IPS DF 4.7 (cell line): Measurements from ENCODE around the gene PDIA2.
"Not testable (repeated sequence)": the region's sequence is repeated elsewhere in the genome, so short reads cannot be mapped to it uniquely, and the experiment has no call there.

ENCODE experiments used
- DNase-seq: peaks from one replicate; pipeline ENCODE4 v3.0.0-alpha.2; 2013; ENCODE audit warnings: low spot score; ENCODE audit errors: extremely low read depth

Gene PDIA2

DNA sequence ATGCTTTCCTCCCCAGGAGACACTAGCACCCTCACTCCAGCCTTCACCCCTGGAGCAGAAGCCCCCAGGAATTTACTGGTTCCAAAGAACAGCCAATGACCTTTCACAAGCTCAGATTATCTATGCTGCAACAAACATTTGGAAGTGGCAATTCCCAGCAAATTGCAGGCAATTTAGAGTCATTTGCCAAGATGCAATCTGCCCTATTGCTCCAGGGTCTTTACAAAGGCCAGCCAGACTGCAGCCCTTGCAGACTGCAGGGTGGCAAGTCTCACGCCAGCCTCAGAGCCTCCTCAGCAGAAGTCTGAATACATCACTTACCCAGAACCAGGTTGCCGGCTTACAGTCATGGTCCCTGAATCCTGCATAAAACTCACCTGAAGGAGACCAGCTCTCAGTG lies 47.8 kb downstream of the PDIA2 start:
- DNase-seq, result no peak

- not testable (repeated sequence) for DNase-seq
These were observed 48.3 kb downstream of the PDIA2 start for GRCh38 chr16:331181-331814.

DNA sequence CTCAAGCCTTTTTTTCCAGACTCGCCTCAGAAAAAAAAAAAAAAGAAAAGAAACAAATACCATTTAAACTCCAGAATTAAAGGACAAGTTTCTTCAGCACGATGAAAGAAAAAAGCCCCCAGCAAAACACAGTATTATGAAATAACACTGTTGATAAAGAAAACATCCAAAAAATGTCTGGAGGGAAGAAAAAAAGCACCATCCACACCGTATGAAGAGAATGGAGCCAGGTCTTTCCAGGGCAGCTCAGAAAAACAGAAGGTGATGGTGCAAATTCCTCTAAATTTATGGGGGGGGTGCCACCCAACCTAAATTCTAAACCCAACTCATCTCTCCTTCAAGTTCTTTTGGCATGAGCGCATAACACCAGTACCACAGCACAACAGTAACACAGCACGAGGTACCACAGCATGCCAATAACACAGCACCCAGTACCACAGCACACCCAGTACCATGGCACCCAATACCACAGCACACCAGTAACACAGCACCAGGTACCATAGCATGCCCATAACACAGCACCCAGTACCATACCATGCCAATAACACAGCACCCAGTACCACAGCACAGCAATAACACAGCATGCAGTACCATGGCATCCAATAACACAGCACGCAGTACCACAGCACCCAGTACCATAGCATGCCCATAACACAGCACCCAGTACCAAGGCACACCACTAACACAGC lies 50.6 kb downstream of the PDIA2 start:
- no peak for DNase-seq

DNA sequence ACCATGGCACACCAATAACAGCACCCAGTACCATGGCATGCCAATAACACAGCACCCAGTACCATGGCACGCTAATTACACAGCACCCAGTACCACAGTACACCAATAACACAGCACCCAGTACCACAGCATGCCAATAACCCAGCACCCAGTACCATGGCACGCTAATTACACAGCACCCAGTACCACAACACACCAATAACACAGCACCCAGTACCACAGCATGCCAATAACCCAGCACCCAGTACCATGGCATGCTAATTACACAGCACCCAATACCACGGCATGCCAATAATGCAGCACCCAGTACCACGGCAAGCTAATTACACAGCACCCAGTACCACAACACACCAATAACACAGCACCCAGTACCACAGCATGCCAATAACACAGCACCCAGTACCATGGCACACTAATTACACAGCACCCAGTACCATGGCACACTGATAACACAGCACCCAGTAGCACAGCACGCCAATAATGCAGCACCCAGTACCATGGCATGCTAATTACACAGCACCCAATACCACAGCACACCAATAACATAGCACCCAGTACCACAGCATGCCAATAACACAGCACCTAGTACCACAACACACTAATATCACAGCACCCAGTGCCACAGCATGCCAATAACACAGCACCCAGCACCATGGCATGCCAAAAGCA lies 51.3 kb downstream of the PDIA2 start:
- not testable (repeated sequence) for DNase-seq

DNA sequence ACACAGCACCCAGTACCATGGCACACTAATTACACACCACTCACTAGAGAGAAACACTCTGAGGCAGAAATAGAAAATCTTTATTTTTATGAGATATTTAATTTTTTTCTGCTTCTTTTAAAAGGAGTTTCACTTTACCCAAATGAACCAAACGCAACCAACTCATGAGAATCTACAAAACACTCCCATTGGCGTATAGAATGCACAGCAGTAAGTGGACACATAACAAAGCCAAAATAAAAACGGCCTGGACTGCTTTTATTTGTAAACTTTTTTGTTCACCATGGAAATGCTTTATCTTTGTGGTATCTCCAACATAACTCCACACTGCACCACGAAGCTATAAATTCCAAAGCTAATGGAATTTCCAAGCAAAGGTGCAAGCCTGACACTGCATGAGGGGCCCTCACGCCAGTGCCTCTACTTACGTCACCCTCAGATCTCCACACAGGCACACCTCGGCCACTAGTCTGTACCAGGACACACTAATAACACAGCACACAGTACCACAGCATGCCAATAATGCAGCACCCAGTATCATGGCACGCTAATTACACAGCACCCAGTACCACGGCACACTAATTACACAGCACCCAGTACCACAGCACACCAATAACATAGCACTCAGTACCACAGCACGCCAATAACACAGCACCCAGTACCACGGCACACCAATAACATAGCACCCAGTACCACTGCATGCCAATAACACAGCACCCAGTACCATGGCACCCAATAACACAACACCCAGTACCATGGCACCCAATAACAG lies 52.1 kb downstream of the PDIA2 start:
- DNase-seq, result not testable (repeated sequence)

DNA sequence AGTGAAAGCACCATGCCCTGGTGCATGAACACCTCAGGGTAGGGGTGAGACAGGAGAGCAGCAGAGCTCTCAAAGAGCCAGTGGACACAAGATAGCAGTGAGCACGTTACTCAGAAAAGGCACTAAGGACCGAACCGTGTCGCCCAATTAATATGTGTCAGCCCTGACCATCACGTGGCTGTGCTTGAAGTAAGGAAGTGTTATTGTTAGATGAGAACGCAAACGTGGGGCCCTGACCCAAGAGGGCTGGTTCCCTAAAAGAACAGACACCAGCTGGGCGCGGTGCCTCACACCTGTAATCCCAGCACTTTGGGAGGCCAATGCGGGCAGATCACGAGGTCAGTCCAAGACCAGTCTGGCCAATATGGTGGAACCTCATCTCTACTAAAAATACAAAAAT lies 53.3 kb downstream of the PDIA2 start:
- no peak for DNase-seq
